Uterus (tissue), 4 donors: Measurements from ENCODE around the gene GASK1B. TPM values are rescaled to one million over a fixed set of nuclear protein-coding genes. Genes with fewer than 3 reads are reported as not detected.

Source experiments
- total RNA-seq, 4 donors: library from RNA; depleted of rRNA in 3 of 4; stranded (reverse); fragments of >200 nt in 3 of 4; gene quantifications; one replicate each; pipeline versions ENCODE4 v1.1.0 to v1.2.4, GENCODE V29; 2014 to 2023
- donor health status: DM: yes; HTN: yes; CAD: no.

The GASK1B gene
- total RNA-seq, 4 donors from 2014 or later, result 54.7 to 135 (median 62.7) TPM

Other genes with a start within 250 kb of the GASK1B start
- gene TMEM144, start 37.5 kb upstream of the GASK1B start, total RNA-seq, result 1 to 10 TPM; 3.8 to 9.7 (median 5.0) TPM